ENCODE data around the gene KLHDC9.

Gene KLHDC9

DNA sequence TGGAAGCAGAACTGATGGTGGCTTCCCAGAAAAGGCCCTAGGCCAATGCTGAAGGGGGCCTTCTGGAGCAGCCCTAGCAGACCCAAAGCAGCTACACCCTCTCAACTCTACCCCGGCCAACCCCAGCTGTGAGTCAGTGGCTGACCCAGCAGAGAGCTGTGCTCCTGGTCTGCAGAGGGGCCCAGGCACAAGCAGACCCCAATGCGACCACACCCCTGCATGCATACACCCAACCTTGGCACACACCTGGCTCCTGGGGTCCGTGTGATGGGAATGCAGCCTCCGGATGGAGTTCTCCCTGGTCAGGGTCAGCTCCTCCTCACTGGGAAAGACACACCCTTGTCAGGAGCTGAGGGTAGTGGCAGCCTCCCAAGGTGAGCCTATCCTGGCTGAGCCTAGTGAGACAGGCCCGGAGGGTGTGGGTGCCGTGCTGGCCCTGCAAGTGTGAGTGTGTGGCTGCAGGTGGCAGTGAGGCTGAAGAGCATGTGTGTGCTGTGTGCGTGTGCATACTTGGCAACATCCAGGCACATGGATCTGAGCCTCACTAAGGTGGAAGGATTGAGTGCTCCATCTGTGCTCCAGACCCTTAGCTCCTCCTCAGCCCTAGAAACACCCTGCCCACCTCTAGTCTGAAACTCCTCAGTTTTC lies 24.6 kb upstream of the KLHDC9 start:
- Histone ChIP-seq H3K27ac (peak overlapping the region in 2 of 11 experiments; percentile 30 to 44; a peak in 4 of 22 replicates), H3K9ac (0 out of 22 replicates have a peak overlapping the region, but pooled peaks of 1 of the 11 experiments have one; percentile 17), H3K27me3 (no peaks in the 10 kb centered on the region), H3K36me3 (no peaks in the 10 kb centered on the region), H3K4me2 (peak overlapping the region in 7 of 11 experiments; percentile 3 to 61 (median 42); a peak in 8 of 22 replicates), H4K20me1 (no peaks in the 10 kb centered on the region), H3K4me3 (no peak overlapping the region), H3K9me3 (replicated peaks in 1 of 11) (peaks cover 0 to 9% (median 6%) of the 10 kb centered on the region in 11 experiments; a peak in 5 of 22 replicates), H3K4me1 (peaks cover 27 to 51% (median 39%) of the 10 kb centered on the region in 10 experiments)
- no peak for TF ChIP-seq Cebpa-rat (IDR thresholded peaks at IDR 0.05)

DNA sequence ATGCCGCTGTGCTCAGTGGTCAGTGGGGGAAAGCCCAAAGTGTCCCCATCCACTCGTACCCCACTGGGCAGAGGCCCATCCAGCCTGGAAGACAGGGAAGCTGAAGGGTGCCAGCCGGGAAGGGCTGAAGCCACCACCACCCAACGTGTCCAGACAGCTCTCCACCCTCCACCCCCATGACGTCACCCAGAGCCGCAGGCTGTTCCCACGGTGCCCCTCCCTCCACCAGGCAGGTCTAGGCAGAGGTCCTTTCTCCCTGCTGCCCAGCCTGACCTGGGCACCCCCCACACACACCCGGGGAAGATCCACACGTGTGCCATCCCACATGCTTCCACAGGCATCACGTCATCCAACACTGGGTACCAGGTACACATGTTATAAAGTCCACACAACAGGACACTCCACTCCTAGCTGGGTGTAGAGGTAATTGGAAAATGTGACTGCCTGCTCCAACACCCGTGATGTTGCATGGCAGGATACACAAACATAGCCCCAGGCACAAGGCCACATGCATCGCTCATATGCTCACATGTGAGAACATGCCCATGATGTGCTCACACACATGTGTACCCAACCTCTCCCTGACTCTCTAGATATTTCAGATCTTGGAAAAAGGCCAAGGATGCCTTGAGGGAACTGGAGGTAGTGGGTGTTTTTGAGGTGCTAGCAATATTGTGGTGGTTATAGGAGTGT lies 23.3 kb upstream of the KLHDC9 start:
- no peaks in the 10 kb centered on the region for H4K20me1 ChIP-seq
- H3K4me2 ChIP-seq = peak overlapping the region in 4 of 11 experiments; percentile 16 to 61 (median 50); a peak in 4 of 22 replicates
- no peaks in the 10 kb centered on the region for H3K36me3 ChIP-seq
- H3K27ac ChIP-seq = no peak overlapping the region; a peak in 1 of 22 replicates
- TF ChIP-seq Cebpa-rat (IDR thresholded peaks at IDR 0.05) = no peak
- peaks cover 24 to 58% (median 36%) of the 10 kb centered on the region in 10 experiments for H3K4me1 ChIP-seq
- peaks cover 0 to 9% (median 6%) of the 10 kb centered on the region in 11 experiments; a peak in 5 of 22 replicates for H3K9me3 ChIP-seq (replicated peaks in 1 of 11)
- H3K27me3 ChIP-seq = no peaks in the 10 kb centered on the region
- H3K4me3 ChIP-seq = no peak overlapping the region
- no peak overlapping the region for H3K9ac ChIP-seq

DNA sequence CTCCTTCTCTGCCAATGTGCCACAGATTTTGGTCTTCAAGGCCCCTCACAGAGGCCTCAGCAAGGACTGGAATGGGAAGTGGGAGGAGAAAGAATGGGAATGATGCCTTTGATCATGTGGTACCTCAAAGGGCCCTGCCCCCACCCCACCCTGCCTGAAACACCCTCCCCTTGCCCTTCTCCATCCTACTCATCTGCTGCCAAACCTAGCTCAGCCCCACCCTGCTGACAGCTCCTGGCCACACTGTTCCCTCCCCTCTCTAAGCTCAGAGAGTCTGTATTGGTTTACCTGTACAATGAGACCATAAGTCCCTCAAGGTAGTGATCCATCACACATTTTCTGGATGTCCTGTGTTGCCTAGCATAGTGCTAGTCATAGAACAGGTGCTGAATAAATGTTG lies 21.8 kb upstream of the KLHDC9 start:
- H3K27me3 ChIP-seq = no peaks in the 10 kb centered on the region
- H3K4me2 ChIP-seq = no peak overlapping the region
- no peak for TF ChIP-seq Cebpa-rat (IDR thresholded peaks at IDR 0.05)
- H3K36me3 ChIP-seq = no peaks in the 10 kb centered on the region
- no peak overlapping the region for H3K9ac ChIP-seq
- H3K4me1 ChIP-seq = peaks cover 8 to 58% (median 23%) of the 10 kb centered on the region in 10 experiments
- no peak overlapping the region for H3K4me3 ChIP-seq
- H3K9me3 ChIP-seq (replicated peaks in 1 of 11) = no peaks in the 10 kb centered on the region
- no peak overlapping the region for H3K27ac ChIP-seq
- no peaks in the 10 kb centered on the region for H4K20me1 ChIP-seq

DNA sequence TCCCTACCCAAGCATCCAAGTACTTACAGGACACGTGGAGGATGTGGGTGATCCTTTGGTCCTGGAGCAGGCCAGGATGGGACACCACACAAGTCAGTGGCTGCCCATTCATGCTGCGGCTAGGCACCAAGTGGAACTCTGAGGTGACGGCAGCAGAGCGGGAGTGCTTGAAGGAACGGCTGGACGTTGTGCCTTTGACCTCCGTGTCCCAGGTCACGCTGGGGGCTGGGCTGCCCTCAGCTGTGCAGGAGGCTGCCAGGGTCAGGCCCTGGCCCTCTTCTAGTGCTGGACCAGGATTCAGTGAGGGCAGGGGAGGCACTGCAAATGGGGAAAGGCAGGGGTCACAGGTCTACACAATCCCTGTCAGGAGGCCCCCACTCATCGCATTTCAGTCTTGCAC lies 20.7 kb upstream of the KLHDC9 start:
- TF ChIP-seq Cebpa-rat (IDR thresholded peaks at IDR 0.05) = no peak
- H3K27ac ChIP-seq = no peak overlapping the region

DNA sequence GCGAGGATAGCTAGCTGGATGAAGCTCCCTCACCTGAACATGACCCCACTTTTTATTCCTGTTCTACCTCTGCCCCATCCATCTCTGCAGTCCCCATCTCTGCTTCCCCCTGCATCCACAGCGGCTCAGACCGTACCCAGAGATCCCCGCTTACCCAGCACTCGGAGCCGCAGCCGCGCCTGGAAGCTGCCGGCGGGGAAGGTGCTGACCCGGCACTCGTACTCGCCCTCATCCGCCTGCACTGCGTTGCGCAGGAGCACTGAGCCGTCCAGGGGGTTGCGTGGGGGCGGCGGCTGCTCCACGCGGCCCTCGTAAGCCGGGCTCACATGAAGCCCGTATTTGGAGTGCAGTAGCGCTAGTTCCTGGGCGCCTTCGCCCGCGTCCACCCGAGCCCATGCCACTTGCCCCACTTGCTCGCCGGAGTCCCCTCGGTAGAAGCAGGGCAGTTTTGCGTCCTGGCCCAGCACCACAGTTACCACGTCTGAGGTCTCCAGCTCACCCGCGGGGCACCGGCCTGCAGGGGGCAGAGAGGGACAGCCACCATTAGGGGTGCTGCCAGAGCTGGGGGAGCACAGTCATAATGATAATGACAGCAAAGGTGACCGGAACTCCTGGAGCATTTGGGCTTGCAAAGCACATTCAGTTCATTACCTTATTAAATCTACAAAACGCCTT lies 18.6 kb upstream of the KLHDC9 start:
- Histone ChIP-seq H3K27ac (no peak overlapping the region), H3K27me3 (no peaks in the 10 kb centered on the region), H4K20me1 (no peaks in the 10 kb centered on the region), H3K4me2 (peak overlapping the region in 3 of 11 experiments; percentile 4 to 66 (median 56); a peak in 4 of 22 replicates), H3K36me3 (no peaks in the 10 kb centered on the region), H3K4me3 (no peak overlapping the region), H3K9me3 (replicated peaks in 1 of 11) (no peaks in the 10 kb centered on the region), H3K9ac (no peak overlapping the region), H3K4me1 (peaks cover 0 to 58% (median 17%) of the 10 kb centered on the region in 10 experiments; a peak in 13 of 20 replicates)
- no peak for TF ChIP-seq Cebpa-rat (IDR thresholded peaks at IDR 0.05)

More for the DNA sequence above, 20.7 kb upstream of the KLHDC9 start:
- Histone ChIP-seq H4K20me1 (no peaks in the 10 kb centered on the region), H3K27me3 (no peaks in the 10 kb centered on the region), H3K4me2 (no peak overlapping the region), H3K4me3 (no peak overlapping the region), H3K9ac (no peak overlapping the region), H3K9me3 (replicated peaks in 1 of 11) (no peaks in the 10 kb centered on the region), H3K36me3 (no peaks in the 10 kb centered on the region), H3K4me1 (peaks cover 0 to 58% (median 16%) of the 10 kb centered on the region in 10 experiments; a peak in 11 of 20 replicates)

DNA sequence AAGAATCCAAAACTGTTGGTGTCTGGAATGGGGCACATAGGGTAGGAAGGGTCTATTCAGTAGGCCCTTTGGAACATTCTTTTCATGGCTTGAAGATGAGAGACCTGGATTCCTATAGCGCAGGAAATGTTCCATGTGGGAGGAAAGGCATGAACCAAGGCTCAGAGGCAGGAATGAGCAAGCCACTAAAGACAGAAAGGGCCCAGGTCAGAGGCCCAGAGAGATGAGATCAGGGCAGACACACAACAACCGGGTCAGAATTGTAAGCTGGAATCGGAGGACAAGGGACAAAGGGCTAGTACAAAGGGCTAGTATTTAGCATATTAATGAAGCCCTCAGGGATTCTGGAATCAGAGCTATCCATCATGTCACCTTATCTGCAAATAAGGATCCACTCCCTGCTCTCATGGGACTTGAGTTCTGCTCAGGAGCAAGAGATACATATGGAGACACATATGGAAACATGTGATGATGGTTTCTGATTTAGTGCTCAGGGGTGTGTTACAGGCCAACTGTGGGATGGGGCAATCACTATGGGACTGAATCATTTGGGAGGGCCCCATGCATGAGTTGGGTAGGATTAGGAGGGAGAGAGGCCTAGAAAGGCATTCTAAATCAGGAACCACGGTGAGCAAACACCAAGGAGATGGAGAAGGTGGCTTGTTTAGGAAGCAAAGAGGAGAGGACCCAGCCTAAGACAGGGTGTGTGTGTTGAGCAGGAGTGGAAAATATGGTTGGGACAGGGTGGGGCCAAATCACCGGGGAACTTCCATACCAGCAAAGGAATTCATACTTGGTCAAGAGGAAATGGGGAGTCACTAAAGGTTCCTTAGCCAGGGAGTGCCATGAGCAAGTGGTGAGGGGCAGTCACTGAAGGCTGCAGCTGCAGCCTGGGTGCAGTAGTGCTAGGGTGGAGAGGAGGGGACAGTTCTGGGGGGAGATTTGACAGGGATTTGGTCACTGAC lies 17.4 kb upstream of the KLHDC9 start:
- no peaks in the 10 kb centered on the region for H3K27me3 ChIP-seq
- H3K4me1 ChIP-seq = peaks cover 0 to 66% (median 22%) of the 10 kb centered on the region in 10 experiments; a peak in 13 of 20 replicates
- H4K20me1 ChIP-seq = no peaks in the 10 kb centered on the region
- TF ChIP-seq Cebpa-rat (IDR thresholded peaks at IDR 0.05) = no peak
- H3K4me2 ChIP-seq = peak overlapping the region in 5 of 11 experiments; percentile 6 to 80 (median 56); a peak in 8 of 22 replicates
- no peak overlapping the region; a peak in 1 of 22 replicates for H3K9ac ChIP-seq
- peak overlapping the region in 2 of 11 experiments; percentile 4 to 17; a peak in 2 of 22 replicates for H3K27ac ChIP-seq
- no peaks in the 10 kb centered on the region for H3K36me3 ChIP-seq
- no peak overlapping the region for H3K4me3 ChIP-seq
- no peaks in the 10 kb centered on the region for H3K9me3 ChIP-seq (replicated peaks in 1 of 11)

GRCh38 chr1:161081519-161081918 lies 16.6 kb upstream of the KLHDC9 start:
- Histone ChIP-seq H3K36me3 (no peaks in the 10 kb centered on the region), H3K4me3 (no peak overlapping the region), H3K9ac (no peak overlapping the region; a peak in 1 of 22 replicates), H3K9me3 (replicated peaks in 1 of 11) (no peaks in the 10 kb centered on the region), H3K27me3 (no peaks in the 10 kb centered on the region), H3K27ac (peak overlapping the region in 2 of 11 experiments; percentile 4 to 17; a peak in 1 of 22 replicates), H3K4me1 (peaks cover 0 to 74% (median 22%) of the 10 kb centered on the region in 10 experiments; a peak in 13 of 20 replicates), H3K4me2 (peak overlapping the region in 5 of 11 experiments; percentile 6 to 80 (median 66); a peak in 7 of 22 replicates), H4K20me1 (no peaks in the 10 kb centered on the region)
- TF ChIP-seq Cebpa-rat (IDR thresholded peaks at IDR 0.05) = no peak

DNA sequence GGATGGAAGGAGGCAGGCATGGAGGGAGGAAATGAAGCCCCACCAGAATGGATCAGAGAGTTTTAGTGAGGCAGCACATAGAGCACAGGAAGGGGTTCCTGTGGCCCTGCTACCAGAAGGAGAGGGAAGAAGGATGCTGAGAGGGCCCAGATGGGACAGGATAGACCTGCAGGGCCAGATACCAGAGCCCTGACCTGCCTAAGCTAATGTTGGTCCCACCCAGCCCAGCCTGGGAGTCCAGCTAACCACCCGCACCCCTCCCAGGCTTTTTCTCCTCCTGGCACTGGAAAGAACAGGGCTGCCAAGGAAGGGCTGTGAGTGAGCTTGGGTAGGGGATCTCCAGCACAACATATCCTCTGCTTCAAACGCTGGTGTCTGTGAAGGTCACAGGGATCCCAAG lies 15.7 kb upstream of the KLHDC9 start:
- H3K4me1 ChIP-seq = peaks cover 0 to 83% (median 22%) of the 10 kb centered on the region in 10 experiments; a peak in 13 of 20 replicates
- no peaks in the 10 kb centered on the region for H4K20me1 ChIP-seq
- no peaks in the 10 kb centered on the region for H3K36me3 ChIP-seq
- H3K9ac ChIP-seq = peak overlapping the region in 1 of 11 experiments; percentile 66; a peak in 2 of 22 replicates
- H3K9me3 ChIP-seq (replicated peaks in 1 of 11) = no peaks in the 10 kb centered on the region
- H3K4me2 ChIP-seq = peak overlapping the region in 5 of 11 experiments; percentile 69 to 84 (median 75); a peak in 10 of 22 replicates
- peak overlapping the region in 5 of 11 experiments; percentile 41 to 86 (median 74); a peak in 7 of 22 replicates for H3K27ac ChIP-seq
- no peak overlapping the region for H3K4me3 ChIP-seq
- H3K27me3 ChIP-seq = no peaks in the 10 kb centered on the region
- TF ChIP-seq Cebpa-rat (IDR thresholded peaks at IDR 0.05) = no peak

Measured in BLaER1 treated with 17β-estradiol and CSF1 and Interleukin-3, amounts not matched to agents 10 nM and 100 nM (cell line).